Measurements from ENCODE around the gene ALPG. TPM values are rescaled to one million over a fixed set of nuclear protein-coding genes. Genes with fewer than 3 reads are reported as not detected.
"Not testable (repeated sequence)": the region's sequence is repeated elsewhere in the genome, so short reads cannot be mapped to it uniquely, and the experiment has no call there.

Gene ALPG
- total RNA-seq, 4 donors from 2014 or later, result not detected

DNA sequence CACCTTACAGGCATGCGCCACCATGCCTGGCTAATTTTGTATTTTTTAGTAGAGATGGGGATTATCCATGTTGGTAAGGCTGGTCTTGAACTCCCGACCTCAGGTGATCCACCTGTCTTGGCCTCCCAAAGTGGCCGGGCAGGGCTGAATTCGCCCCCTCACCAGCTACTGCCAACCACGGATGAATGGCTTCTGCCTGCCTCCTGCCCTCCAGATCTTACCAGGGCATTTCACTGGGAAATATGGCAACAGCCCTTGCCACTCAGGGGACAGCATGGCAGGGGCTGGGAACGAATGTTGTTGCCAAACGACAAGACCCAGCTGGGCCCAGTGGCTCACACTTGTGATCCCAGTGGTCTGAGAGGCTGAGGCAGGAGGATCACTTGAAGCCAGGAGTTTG lies 29.9 kb upstream of the ALPG start:
- WGBS, 2 donors, result 86 to 93% methylated on average over 7 of the region's 7 CpGs
- Histone ChIP-seq H3K27ac (no peak overlapping the region), H3K36me3 (no peaks in the 10 kb centered on the region), H3K4me3 (no peak overlapping the region), H3K27me3 (peaks cover 0 to 16% of the 10 kb centered on the region in 2 donors), H3K9me3 (no peaks in the 10 kb centered on the region), H3K4me1 (no peaks in the 10 kb centered on the region)
- TF ChIP-seq, protein P1, sequence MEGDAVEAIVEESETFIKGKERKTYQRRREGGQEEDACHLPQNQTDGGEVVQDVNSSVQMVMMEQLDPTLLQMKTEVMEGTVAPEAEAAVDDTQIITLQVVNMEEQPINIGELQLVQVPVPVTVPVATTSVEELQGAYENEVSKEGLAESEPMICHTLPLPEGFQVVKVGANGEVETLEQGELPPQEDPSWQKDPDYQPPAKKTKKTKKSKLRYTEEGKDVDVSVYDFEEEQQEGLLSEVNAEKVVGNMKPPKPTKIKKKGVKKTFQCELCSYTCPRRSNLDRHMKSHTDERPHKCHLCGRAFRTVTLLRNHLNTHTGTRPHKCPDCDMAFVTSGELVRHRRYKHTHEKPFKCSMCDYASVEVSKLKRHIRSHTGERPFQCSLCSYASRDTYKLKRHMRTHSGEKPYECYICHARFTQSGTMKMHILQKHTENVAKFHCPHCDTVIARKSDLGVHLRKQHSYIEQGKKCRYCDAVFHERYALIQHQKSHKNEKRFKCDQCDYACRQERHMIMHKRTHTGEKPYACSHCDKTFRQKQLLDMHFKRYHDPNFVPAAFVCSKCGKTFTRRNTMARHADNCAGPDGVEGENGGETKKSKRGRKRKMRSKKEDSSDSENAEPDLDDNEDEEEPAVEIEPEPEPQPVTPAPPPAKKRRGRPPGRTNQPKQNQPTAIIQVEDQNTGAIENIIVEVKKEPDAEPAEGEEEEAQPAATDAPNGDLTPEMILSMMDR (IDR thresholded peaks at IDR 0.05), result no peak
- TF ChIP-seq EP300 (IDR thresholded peaks at IDR 0.05), result no peak
- TF ChIP-seq POLR2A (IDR thresholded peaks at IDR 0.05), result no peak
- DNase-seq (ENCODE audit: low spot score in 2 of 2), result no peak

DNA sequence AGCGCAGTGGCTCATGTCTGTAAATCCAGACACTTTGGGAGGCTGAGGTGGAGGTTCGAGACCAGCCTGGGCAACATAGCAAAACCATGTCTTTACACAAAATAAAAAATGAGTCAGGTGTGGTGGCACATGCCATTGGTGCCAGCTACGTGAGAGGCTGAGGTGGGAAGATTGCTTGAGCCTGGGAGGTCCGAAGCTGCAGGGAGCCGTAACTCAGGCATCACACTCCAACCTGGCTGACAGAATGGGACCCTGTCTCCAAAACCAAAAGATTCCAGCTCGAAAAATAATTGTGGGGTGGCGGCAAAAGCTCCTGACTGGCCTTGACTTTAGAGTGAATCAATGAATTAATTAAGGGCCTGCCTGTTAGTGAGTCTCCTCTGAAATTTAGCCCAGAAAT lies 29.3 kb upstream of the ALPG start:
- Histone ChIP-seq H3K4me1 (no peaks in the 10 kb centered on the region), H3K4me3 (no peak overlapping the region), H3K36me3 (no peaks in the 10 kb centered on the region), H3K9me3 (no peaks in the 10 kb centered on the region), H3K27me3 (peaks cover 0 to 22% of the 10 kb centered on the region in 2 donors), H3K27ac (no peak overlapping the region)
- TF ChIP-seq POLR2A (IDR thresholded peaks at IDR 0.05), result no peak
- no peak for TF ChIP-seq EP300 (IDR thresholded peaks at IDR 0.05)
- TF ChIP-seq, protein P1 (IDR thresholded peaks at IDR 0.05), result no peak
- 84 to 93% methylated on average over 7 of the region's 7 CpGs for WGBS, 2 donors
- DNase-seq (ENCODE audit: low spot score in 2 of 2), result no peak

DNA sequence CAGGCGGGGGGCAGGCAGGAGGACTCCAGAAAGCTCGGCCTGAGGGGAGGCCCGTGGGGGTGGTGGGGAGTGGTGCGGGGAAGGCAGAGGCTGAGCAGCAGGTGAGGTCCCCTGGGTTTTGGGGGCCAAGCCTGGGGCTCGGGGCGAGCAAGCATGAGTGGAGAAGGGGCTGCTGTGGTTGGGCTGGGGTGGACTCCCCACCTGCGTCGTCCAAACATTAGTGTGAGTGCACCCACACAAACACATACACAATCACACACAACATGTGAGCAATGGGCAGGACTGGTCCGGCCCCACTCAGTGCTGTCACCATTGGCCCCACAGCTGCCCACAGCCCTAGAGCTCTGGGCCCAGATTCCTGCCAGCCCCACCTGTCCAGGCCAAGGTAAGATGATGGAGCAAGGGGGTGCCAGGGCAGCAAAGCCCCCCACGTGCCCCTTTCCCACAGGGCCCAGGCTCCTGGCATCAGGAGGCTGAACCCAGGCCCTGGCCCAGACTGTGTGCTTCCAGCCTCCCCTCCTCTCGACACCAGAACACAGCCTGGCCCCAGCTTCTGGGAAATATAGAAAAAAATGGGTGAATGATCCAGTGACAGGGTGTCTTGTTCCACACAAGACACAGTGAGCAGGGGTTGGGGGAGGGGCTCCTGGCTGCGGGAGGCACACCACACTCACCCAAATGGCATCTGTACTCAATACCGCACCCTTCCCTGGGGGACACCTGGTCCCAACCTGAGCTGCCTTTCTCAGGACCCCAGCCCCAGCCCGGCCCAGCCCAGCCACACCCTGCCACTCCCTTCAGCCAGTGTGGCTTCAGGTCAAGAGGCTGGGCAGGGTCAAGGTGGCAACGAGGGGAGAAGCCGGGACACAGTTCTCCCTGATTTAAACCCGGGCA lies 28.6 kb upstream of the ALPG start:
- no peak for DNase-seq (ENCODE audit: low spot score in 2 of 2)
- Histone ChIP-seq H3K4me1 (no peaks in the 10 kb centered on the region), H3K9me3 (no peaks in the 10 kb centered on the region), H3K27me3 (peaks cover 0 to 29% of the 10 kb centered on the region in 2 donors), H3K27ac (no peak overlapping the region), H3K4me3 (no peak overlapping the region), H3K36me3 (no peaks in the 10 kb centered on the region)
- 70 to 90% methylated on average over 13 to 17 of the region's 17 CpGs for WGBS, 2 donors
- no peak for TF ChIP-seq POLR2A (IDR thresholded peaks at IDR 0.05)

DNA sequence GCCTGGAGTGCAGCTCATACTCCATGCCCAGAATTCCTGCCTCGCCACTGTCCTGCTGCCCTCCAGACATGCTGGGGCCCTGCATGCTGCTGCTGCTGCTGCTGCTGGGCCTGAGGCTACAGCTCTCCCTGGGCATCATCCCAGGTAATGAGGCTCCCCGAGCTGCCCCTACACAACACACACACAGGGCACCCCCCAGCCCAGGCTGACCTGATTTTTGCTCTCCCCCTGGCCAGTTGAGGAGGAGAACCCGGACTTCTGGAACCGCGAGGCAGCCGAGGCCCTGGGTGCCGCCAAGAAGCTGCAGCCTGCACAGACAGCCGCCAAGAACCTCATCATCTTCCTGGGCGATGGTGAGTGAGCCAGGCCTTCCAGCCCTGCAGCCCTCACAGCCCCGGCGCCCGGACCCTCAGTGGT lies 27.9 kb upstream of the ALPG start, which contains the start of gene ALPP:
ALPP (plus strand) TSS at position 17 of the 417 bp plus-strand sequence; CDS start at position 69, 52 bp downstream.
- H3K36me3 ChIP-seq; DNase-seq (ENCODE audit: low spot score in 2 of 2); H3K4me3 ChIP-seq; H3K4me1 ChIP-seq; H3K9me3 ChIP-seq; H3K27ac ChIP-seq: not testable (repeated sequence)
- peaks cover 0 to 36% of the 10 kb centered on the region in 2 donors for H3K27me3 ChIP-seq
- WGBS, 2 donors, result 87 to 96% methylated on average over 3 to 7 of the region's 12 CpGs

DNA sequence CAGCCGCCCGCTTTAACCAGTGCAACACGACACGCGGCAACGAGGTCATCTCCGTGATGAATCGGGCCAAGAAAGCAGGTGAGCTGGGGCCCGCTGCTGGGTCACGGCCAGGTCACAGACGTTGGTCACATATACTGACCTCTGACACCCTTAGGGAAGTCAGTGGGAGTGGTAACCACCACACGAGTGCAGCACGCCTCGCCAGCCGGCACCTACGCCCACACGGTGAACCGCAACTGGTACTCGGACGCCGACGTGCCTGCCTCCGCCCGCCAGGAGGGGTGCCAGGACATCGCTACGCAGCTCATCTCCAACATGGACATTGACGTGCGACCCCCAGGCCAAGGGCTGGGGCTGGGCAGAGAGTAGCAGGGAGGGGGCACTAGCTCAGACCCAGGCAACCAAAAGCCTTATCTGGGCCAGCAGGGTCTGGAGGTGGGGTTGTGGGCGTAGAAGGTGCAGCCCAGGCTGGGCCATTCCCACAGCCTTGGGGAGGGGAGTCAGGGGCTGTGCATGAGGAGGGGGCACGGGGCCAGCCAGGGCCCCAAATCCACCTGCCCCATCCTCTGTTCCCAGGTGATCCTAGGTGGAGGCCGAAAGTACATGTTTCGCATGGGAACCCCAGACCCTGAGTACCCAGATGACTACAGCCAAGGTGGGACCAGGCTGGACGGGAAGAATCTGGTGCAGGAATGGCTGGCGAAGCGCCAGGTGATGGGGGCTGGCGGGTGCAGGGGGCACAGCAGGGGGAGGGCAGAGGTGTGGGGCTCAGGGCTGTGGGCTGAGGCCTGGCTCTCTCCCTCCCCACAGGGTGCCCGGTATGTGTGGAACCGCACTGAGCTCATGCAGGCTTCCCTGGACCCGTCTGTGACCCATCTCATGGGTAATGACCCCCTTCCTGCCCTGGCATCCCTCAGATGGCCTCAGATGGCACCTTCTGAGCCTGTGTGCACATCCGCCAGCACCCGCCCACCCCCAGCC lies 26.7 kb upstream of the ALPG start:
- not testable (repeated sequence) for H3K27ac ChIP-seq; DNase-seq (ENCODE audit: low spot score in 2 of 2); H3K4me3 ChIP-seq; H3K9me3 ChIP-seq; H3K36me3 ChIP-seq; H3K4me1 ChIP-seq
- H3K27me3 ChIP-seq, result peaks cover 0 to 46% of the 10 kb centered on the region in 2 donors
- WGBS, 2 donors, result 85 to 89% methylated on average over 25 to 32 of the region's 41 CpGs

DNA sequence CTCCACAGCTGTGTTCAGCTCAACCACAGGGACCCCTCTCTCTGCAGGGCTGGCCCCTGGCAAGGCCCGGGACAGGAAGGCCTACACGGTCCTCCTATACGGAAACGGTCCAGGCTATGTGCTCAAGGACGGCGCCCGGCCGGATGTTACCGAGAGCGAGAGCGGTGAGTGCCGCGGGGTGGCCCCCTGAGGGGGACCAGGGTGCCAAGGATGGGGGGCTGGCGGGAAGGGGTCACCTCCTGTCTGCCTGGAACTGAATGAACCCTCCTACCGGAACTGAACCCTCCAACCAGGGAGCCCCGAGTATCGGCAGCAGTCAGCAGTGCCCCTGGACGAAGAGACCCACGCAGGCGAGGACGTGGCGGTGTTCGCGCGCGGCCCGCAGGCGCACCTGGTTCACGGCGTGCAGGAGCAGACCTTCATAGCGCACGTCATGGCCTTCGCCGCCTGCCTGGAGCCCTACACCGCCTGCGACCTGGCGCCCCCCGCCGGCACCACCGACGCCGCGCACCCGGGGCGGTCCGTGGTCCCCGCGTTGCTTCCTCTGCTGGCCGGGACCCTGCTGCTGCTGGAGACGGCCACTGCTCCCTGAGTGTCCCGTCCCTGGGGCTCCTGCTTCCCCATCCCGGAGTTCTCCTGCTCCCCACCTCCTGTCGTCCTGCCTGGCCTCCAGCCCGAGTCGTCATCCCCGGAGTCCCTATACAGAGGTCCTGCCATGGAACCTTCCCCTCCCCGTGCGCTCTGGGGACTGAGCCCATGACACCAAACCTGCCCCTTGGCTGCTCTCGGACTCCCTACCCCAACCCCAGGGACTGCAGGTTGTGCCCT lies 25.2 kb upstream of the ALPG start:
- not testable (repeated sequence) for H3K36me3 ChIP-seq; H3K9me3 ChIP-seq; H3K4me3 ChIP-seq; H3K4me1 ChIP-seq; DNase-seq (ENCODE audit: low spot score in 2 of 2); H3K27ac ChIP-seq
- WGBS, 2 donors, result 21 to 62% methylated on average over 37 to 52 of the region's 59 CpGs
- peaks cover 0 to 58% of the 10 kb centered on the region in 2 donors for H3K27me3 ChIP-seq
